ENCODE measurements around the gene TBC1D30. TPM values are rescaled to one million over a fixed set of nuclear protein-coding genes. Genes with fewer than 3 reads are reported as not detected.

The TBC1D30 gene
- polyA plus RNA-seq, 1 donor: 14.3 TPM

DNA sequence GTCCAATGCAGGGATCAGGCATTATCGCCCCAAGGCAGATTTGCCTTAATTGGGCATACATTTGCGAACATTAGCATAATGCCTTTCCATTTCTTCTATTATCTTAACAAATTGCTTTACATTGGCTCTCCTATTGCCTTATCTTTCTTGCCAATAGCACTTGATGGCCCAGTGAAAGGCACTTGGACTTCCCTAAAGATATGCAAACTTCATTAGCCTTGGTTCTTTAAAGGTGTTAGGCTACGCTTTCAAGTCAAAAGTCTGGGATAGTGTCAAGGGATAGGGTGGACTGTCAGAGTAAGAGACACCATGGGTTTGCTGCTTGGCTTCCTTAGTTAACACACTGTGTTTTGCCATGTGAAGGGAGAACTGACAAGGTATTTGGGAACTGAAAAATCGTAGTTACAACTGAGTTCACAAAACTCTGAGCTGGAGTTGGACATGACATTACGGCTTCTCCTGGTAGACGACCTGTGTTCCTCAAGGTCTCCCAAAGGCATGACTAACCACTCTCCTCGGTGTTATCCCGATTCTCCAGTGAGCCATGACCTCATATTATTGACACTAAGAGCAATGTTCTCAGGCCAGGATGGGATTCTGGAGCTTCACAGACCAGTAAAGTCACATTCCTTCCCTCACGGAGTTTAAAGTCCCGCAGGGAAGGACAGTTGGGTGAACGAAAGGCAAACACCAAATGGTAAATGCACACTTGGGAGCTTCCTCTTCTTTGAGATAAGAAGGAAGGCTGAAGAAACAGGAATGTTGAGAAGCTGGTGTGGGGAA lies 65.2 kb downstream of the TBC1D30 start:
- no peaks in the 10 kb centered on the region for H3K9me3 ChIP-seq (ENCODE audit: control insufficient read depth, low read depth, low read length)
- no peaks in the 10 kb centered on the region for H3K4me1 ChIP-seq (ENCODE audit: control insufficient read depth, insufficient read depth, low read length)
- no CpG with 5 or more reads among the region's 11 CpGs for WGBS (ENCODE audit: insufficient coverage, low lambda C conversion rate)
- H3K27ac ChIP-seq (ENCODE audit: low read length): no peak overlapping the region
- H3K27me3 ChIP-seq (ENCODE audit: control insufficient read depth, insufficient read depth, low read length): no peaks in the 10 kb centered on the region
- peak; percentile 44 to 67 for DNase-seq
- no peaks in the 10 kb centered on the region for H3K36me3 ChIP-seq (ENCODE audit: control insufficient read depth, insufficient read depth, low read length)
- no peak overlapping the region for H3K4me3 ChIP-seq (ENCODE audit: low read length)

GRCh38 chr12:64890873-64891468 lies 66.5 kb downstream of the TBC1D30 start:
- DNase-seq: peak; percentile 56 to 60
- Histone ChIP-seq H3K4me3 (ENCODE audit: low read length) (no peak overlapping the region), H3K4me1 (ENCODE audit: control insufficient read depth, insufficient read depth, low read length) (no peaks in the 10 kb centered on the region), H3K27ac (ENCODE audit: low read length) (no peak overlapping the region), H3K9me3 (ENCODE audit: control insufficient read depth, low read depth, low read length) (no peaks in the 10 kb centered on the region), H3K36me3 (ENCODE audit: control insufficient read depth, insufficient read depth, low read length) (no peaks in the 10 kb centered on the region), H3K27me3 (ENCODE audit: control insufficient read depth, insufficient read depth, low read length) (no peaks in the 10 kb centered on the region)
- WGBS (ENCODE audit: insufficient coverage, low lambda C conversion rate): 50% methylated on average over 2 of the region's 6 CpGs

GRCh38 chr12:64891629-64892028 lies 67.2 kb downstream of the TBC1D30 start:
- Histone ChIP-seq H3K36me3 (ENCODE audit: control insufficient read depth, insufficient read depth, low read length) (no peaks in the 10 kb centered on the region), H3K9me3 (ENCODE audit: control insufficient read depth, low read depth, low read length) (no peaks in the 10 kb centered on the region), H3K27me3 (ENCODE audit: control insufficient read depth, insufficient read depth, low read length) (no peaks in the 10 kb centered on the region), H3K4me1 (ENCODE audit: control insufficient read depth, insufficient read depth, low read length) (no peaks in the 10 kb centered on the region), H3K4me3 (ENCODE audit: low read length) (no peak overlapping the region), H3K27ac (ENCODE audit: low read length) (no peak overlapping the region)
- no peak for DNase-seq
- no CpG with 5 or more reads among the region's 1 CpG for WGBS (ENCODE audit: insufficient coverage, low lambda C conversion rate)

- no peaks in the 10 kb centered on the region for H3K4me1 ChIP-seq (ENCODE audit: control insufficient read depth, insufficient read depth, low read length)
- no peak overlapping the region for H3K27ac ChIP-seq (ENCODE audit: low read length)
- no peak for DNase-seq
- H3K4me3 ChIP-seq (ENCODE audit: low read length): no peak overlapping the region
- no CpG with 5 or more reads among the region's 4 CpGs for WGBS (ENCODE audit: insufficient coverage, low lambda C conversion rate)
- H3K36me3 ChIP-seq (ENCODE audit: control insufficient read depth, insufficient read depth, low read length): no peaks in the 10 kb centered on the region
- no peaks in the 10 kb centered on the region for H3K27me3 ChIP-seq (ENCODE audit: control insufficient read depth, insufficient read depth, low read length)
- H3K9me3 ChIP-seq (ENCODE audit: control insufficient read depth, low read depth, low read length): no peaks in the 10 kb centered on the region
These were observed 68.1 kb downstream of the TBC1D30 start for GRCh38 chr12:64892561-64892960.

DNA sequence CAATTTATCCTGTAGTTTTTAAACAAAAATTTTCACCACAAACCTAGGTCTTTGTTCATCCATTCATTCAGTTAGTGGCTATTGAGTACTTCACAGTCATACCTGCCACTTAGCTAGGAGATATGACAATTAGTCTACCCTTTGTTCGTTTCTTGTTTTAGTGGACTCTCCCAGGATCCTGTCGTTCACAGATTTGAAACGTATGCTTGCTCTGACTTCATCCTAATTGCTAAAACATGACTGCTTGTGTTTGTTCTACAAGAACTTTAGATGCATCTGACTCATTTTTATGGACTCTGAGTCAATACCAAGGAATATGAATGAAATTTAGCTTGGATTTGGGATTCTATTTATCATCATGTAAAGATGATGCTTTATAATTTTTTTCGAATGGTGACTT lies 69.5 kb downstream of the TBC1D30 start:
- H3K27ac ChIP-seq (ENCODE audit: low read length): no peak overlapping the region
- no peaks in the 10 kb centered on the region for H3K36me3 ChIP-seq (ENCODE audit: control insufficient read depth, insufficient read depth, low read length)
- WGBS (ENCODE audit: insufficient coverage, low lambda C conversion rate): 80% methylated on average over 1 of the region's 4 CpGs
- H3K9me3 ChIP-seq (ENCODE audit: control insufficient read depth, low read depth, low read length): no peaks in the 10 kb centered on the region
- no peak overlapping the region for H3K4me3 ChIP-seq (ENCODE audit: low read length)
- peak in 1 of 2 donors; percentile 36 for DNase-seq
- H3K4me1 ChIP-seq (ENCODE audit: control insufficient read depth, insufficient read depth, low read length): no peaks in the 10 kb centered on the region
- no peaks in the 10 kb centered on the region for H3K27me3 ChIP-seq (ENCODE audit: control insufficient read depth, insufficient read depth, low read length)

GRCh38 chr12:64894827-64895475 lies 70.5 kb downstream of the TBC1D30 start:
- Histone ChIP-seq H3K27ac (ENCODE audit: low read length) (no peak overlapping the region), H3K27me3 (ENCODE audit: control insufficient read depth, insufficient read depth, low read length) (no peaks in the 10 kb centered on the region), H3K4me1 (ENCODE audit: control insufficient read depth, insufficient read depth, low read length) (no peaks in the 10 kb centered on the region), H3K4me3 (ENCODE audit: low read length) (no peak overlapping the region), H3K36me3 (ENCODE audit: control insufficient read depth, insufficient read depth, low read length) (no peaks in the 10 kb centered on the region), H3K9me3 (ENCODE audit: control insufficient read depth, low read depth, low read length) (no peaks in the 10 kb centered on the region)
- DNase-seq: no peak
- 33% methylated on average over 1 of the region's 2 CpGs for WGBS (ENCODE audit: insufficient coverage, low lambda C conversion rate)

- WGBS (ENCODE audit: insufficient coverage, low lambda C conversion rate): 95% methylated on average over 4 of the region's 5 CpGs
- Histone ChIP-seq H3K4me3 (ENCODE audit: low read length) (no peak overlapping the region), H3K27me3 (ENCODE audit: control insufficient read depth, insufficient read depth, low read length) (no peaks in the 10 kb centered on the region), H3K36me3 (ENCODE audit: control insufficient read depth, insufficient read depth, low read length) (no peaks in the 10 kb centered on the region), H3K27ac (ENCODE audit: low read length) (no peak overlapping the region), H3K4me1 (ENCODE audit: control insufficient read depth, insufficient read depth, low read length) (no peaks in the 10 kb centered on the region), H3K9me3 (ENCODE audit: control insufficient read depth, low read depth, low read length) (no peaks in the 10 kb centered on the region)
- no peak for DNase-seq
These were observed 71.1 kb downstream of the TBC1D30 start for GRCh38 chr12:64895526-64895925.

- no CpG with 5 or more reads among the region's 4 CpGs for WGBS (ENCODE audit: insufficient coverage, low lambda C conversion rate)
- no peaks in the 10 kb centered on the region for H3K36me3 ChIP-seq (ENCODE audit: control insufficient read depth, insufficient read depth, low read length)
- no peaks in the 10 kb centered on the region for H3K9me3 ChIP-seq (ENCODE audit: control insufficient read depth, low read depth, low read length)
- no peak overlapping the region for H3K27ac ChIP-seq (ENCODE audit: low read length)
- no peaks in the 10 kb centered on the region for H3K4me1 ChIP-seq (ENCODE audit: control insufficient read depth, insufficient read depth, low read length)
- H3K27me3 ChIP-seq (ENCODE audit: control insufficient read depth, insufficient read depth, low read length): no peaks in the 10 kb centered on the region
- no peak overlapping the region for H3K4me3 ChIP-seq (ENCODE audit: low read length)
- no peak for DNase-seq
These were observed 76.1 kb downstream of the TBC1D30 start for GRCh38 chr12:64900540-64900939.

DNA sequence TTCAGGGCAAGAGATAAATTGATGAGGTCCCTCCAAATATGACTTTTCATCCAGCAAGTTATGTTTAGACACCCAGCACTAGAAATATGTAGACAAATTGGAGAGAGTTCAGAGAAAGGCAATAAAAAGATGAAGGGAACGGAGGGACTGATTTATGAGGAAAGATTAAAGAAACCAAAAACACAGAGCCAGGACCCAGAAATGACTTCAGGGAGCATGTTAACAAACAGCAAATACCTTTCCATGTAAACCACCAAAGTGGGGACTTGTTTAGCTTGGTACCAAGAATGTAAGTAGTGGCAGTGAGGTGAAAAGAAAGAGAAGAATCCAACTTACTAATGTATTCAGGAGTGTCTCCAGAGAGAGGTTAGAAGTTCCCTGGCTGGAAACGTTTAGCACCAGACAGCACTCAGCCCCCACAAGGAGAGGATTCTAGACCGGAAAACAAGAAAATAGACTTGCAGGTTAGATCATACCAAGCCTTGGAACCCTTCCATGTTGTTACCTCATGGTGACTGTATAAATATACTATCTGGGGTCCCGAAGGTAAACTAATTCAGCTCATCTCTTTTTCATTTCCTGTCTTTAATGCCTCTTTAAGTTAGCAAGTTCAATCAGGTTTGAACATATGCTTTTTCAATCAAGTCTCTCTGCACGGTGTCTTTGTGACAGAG lies 79.2 kb downstream of the TBC1D30 start:
- WGBS (ENCODE audit: insufficient coverage, low lambda C conversion rate): 100% methylated on average over 1 of the region's 5 CpGs
- H3K27me3 ChIP-seq (ENCODE audit: control insufficient read depth, insufficient read depth, low read length): no peaks in the 10 kb centered on the region

DNA sequence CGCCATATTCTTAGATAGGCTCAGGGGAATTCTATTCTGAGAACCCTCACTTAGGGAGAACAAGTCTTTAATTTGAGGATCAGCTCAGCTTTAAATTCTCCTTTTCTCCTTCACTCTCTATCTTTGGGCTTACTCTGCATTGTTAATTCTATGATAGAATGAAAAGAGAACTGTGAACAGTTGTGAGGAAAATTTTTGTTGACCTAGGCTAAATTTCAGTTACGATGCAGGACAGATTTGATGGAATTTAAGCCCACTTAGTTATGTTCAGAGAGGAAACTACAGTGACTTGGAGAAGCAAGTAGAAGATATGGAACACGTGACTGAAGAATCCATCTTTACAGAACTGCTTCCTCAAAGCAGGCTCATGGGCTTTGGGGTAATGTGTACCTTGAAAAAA lies 82.7 kb downstream of the TBC1D30 start:
- no peaks in the 10 kb centered on the region for H3K27me3 ChIP-seq (ENCODE audit: control insufficient read depth, insufficient read depth, low read length)
- H3K4me3 ChIP-seq (ENCODE audit: low read length): no peak overlapping the region
- no peaks in the 10 kb centered on the region for H3K36me3 ChIP-seq (ENCODE audit: control insufficient read depth, insufficient read depth, low read length)
- H3K9me3 ChIP-seq (ENCODE audit: control insufficient read depth, low read depth, low read length): no peaks in the 10 kb centered on the region
- 100% methylated on average over 1 of the region's 3 CpGs for WGBS (ENCODE audit: insufficient coverage, low lambda C conversion rate)
- H3K4me1 ChIP-seq (ENCODE audit: control insufficient read depth, insufficient read depth, low read length): no peaks in the 10 kb centered on the region
- no peak for DNase-seq
- H3K27ac ChIP-seq (ENCODE audit: low read length): no peak overlapping the region

More for the DNA sequence above, 79.2 kb downstream of the TBC1D30 start:
- H3K4me3 ChIP-seq (ENCODE audit: low read length): no peak overlapping the region
- no peak overlapping the region for H3K27ac ChIP-seq (ENCODE audit: low read length)
- H3K36me3 ChIP-seq (ENCODE audit: control insufficient read depth, insufficient read depth, low read length): no peaks in the 10 kb centered on the region
- no peaks in the 10 kb centered on the region for H3K4me1 ChIP-seq (ENCODE audit: control insufficient read depth, insufficient read depth, low read length)
- no peaks in the 10 kb centered on the region for H3K9me3 ChIP-seq (ENCODE audit: control insufficient read depth, low read depth, low read length)
- DNase-seq: no peak
